ENCODE measurements around the gene AGRN. TPM values are rescaled to one million over a fixed set of nuclear protein-coding genes. Genes with fewer than 3 reads are reported as not detected.
"Not testable (repeated sequence)": the region's sequence is repeated elsewhere in the genome, so short reads cannot be mapped to it uniquely, and the experiment has no call there.

The AGRN gene
- total and polyA plus RNA-seq, 4 experiments from 2014 or later, result 1.2 to 1.4 TPM; not detected in 2

DNA sequence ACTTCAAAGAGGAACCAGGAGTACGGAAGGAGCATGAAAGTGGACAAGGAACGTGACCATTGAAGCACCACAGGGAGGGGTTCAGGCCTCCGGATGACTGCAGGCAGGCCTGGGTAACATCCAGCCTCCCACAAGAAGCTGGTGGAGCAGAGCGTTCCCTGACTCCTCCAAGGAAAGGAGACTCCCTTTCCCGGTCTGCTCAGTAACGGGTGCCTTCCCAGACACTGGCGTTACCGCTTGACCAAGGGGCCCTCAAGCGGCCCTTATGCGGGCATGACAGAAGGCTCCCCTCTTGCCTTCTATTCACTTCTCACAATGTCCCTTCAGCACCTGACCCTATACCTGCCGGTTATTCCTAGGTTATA lies 46.0 kb downstream of the AGRN start:
- H3K9me3 ChIP-seq (ENCODE audit: control insufficient read depth in 1 of 2, low read length in 2 of 2); intact Hi-C loops (cut with micrococcal nuclease); H3K27ac ChIP-seq (ENCODE audit: low read depth, low read length); DNase-seq; H3K9me3 Mint-ChIP-seq; H3K4me3 Mint-ChIP-seq; H3K4me3 ChIP-seq (ENCODE audit: low read length in 2 of 2); H3K36me3 ChIP-seq (ENCODE audit: insufficient read depth, low read length); H3K36me3 Mint-ChIP-seq: not testable (repeated sequence)
- Mint-ChIP-seq H3K27ac (peak overlapping the region in 2 of 7 donors; percentile 36 to 75), H3K4me1 (peaks cover 0 to 11% (median 3%) of the 10 kb centered on the region in 4 donors), H3K27me3 (peaks cover 2 to 11% of the 10 kb centered on the region in 2 donors)
- Histone ChIP-seq H3K27me3 (ENCODE audit: insufficient read depth, low read length) (peaks cover 11% of the 10 kb centered on the region), H3K4me1 (ENCODE audit: insufficient read depth, low read length) (peaks cover 22% of the 10 kb centered on the region)
- ChIA-PET CTCF (ENCODE audit: partially characterized antibody) (interaction anchor here (1.1 to 5.0 kb wide), 2 partner anchors 9 to 82 kb away, joined by 3 to 65 read pairs; partner anchors contain the start of gene PERM1), POLR2A (ENCODE audit: partially characterized antibody) (interaction anchor here (0.8 kb wide), 1 partner anchor 47 kb away, joined by 5 read pairs; no protein-coding TSS in a partner anchor)

GRCh38 chr1:1066403-1067283 lies 46.7 kb downstream of the AGRN start:
- peaks cover 0 to 2% (median 0%) of the 10 kb centered on the region in 8 donors for H3K9me3 Mint-ChIP-seq
- Histone ChIP-seq H3K4me1 (ENCODE audit: insufficient read depth, low read length) (peaks cover 22% of the 10 kb centered on the region), H3K36me3 (ENCODE audit: insufficient read depth, low read length) (no peaks in the 10 kb centered on the region), H3K4me3 (ENCODE audit: low read length in 2 of 2) (no peak overlapping the region), H3K9me3 (ENCODE audit: control insufficient read depth in 1 of 2, low read length in 2 of 2) (no peaks in the 10 kb centered on the region), H3K27me3 (ENCODE audit: insufficient read depth, low read length) (peaks cover 5% of the 10 kb centered on the region), H3K27ac (ENCODE audit: low read depth, low read length) (no peak overlapping the region)
- POLR2A ChIA-PET (ENCODE audit: partially characterized antibody), result no interaction called here
- no peak for DNase-seq
- intact Hi-C loops (cut with micrococcal nuclease), result no loop called here
- peak overlapping the region in 4 of 8 donors; percentile 21 to 63 (median 42) for H3K4me3 Mint-ChIP-seq
- CTCF ChIA-PET (ENCODE audit: partially characterized antibody), result interaction anchor here (1.1 to 5.0 kb wide), 2 partner anchors 10 to 83 kb away, joined by 3 to 65 read pairs; partner anchors contain the start of gene PERM1
- peaks cover 0 to 11% (median 3%) of the 10 kb centered on the region in 4 donors for H3K4me1 Mint-ChIP-seq
- peak overlapping the region in 1 of 7 donors; percentile 75 for H3K27ac Mint-ChIP-seq
- H3K27me3 Mint-ChIP-seq, result peaks cover 2 to 5% of the 10 kb centered on the region in 2 donors
- H3K36me3 Mint-ChIP-seq, result no peaks in the 10 kb centered on the region

DNA sequence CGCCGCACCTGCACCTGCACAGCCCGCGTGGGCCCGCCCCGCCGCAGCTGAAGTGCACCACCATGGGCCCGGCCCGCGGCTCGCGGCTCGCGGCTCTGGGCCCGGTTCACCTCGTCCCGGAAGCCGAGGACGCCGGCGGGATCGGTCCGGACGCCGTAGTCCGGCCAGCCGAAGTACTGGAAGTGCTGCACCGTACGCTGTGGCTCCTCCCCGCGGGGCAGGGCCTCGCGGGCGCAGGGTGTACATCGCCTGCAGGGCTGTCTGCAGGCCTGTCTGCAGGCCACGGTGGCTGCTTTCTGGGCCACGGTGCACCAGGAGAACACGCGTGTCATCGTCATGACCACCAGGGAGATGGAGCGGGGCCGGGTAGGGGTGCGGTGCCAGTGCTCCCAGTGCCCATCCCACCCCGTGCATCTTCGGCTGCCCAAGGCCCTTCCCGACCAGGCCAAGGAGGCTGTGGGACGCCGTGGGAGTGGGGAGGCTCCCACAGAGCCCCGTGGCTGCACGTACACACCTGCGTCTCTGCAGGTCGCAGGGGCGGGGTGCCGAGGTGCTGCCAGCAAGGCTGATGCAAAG lies 47.5 kb downstream of the AGRN start:
- H3K27me3 ChIP-seq (ENCODE audit: insufficient read depth, low read length), result peaks cover 3% of the 10 kb centered on the region
- POLR2A ChIA-PET (ENCODE audit: partially characterized antibody), result interaction anchor here (1.2 to 1.5 kb wide), 2 partner anchors 34 to 54 kb away, joined by 3 to 9 read pairs; partner anchors contain the start of gene ISG15
- Mint-ChIP-seq H3K36me3 (no peaks in the 10 kb centered on the region), H3K9me3 (peaks cover 0 to 2% (median 0%) of the 10 kb centered on the region in 8 donors), H3K27ac (no peak overlapping the region), H3K4me1 (peaks cover 0 to 11% (median 3%) of the 10 kb centered on the region in 4 donors), H3K4me3 (no peak overlapping the region), H3K27me3 (peaks cover 2 to 4% of the 10 kb centered on the region in 2 donors)
- intact Hi-C loops (cut with micrococcal nuclease), result no loop called here
- DNase-seq, result no peak
- no peak overlapping the region for H3K4me3 ChIP-seq (ENCODE audit: low read length in 2 of 2)
- no peaks in the 10 kb centered on the region for H3K36me3 ChIP-seq (ENCODE audit: insufficient read depth, low read length)
- H3K9me3 ChIP-seq (ENCODE audit: control insufficient read depth in 1 of 2, low read length in 2 of 2), result no peaks in the 10 kb centered on the region
- CTCF ChIA-PET (ENCODE audit: partially characterized antibody), result no interaction called here
- no peak overlapping the region for H3K27ac ChIP-seq (ENCODE audit: low read depth, low read length)
- peaks cover 22% of the 10 kb centered on the region for H3K4me1 ChIP-seq (ENCODE audit: insufficient read depth, low read length)

- H3K9me3 ChIP-seq (ENCODE audit: control insufficient read depth in 1 of 2, low read length in 2 of 2), result no peaks in the 10 kb centered on the region
- no peak for DNase-seq
- H3K27me3 ChIP-seq (ENCODE audit: insufficient read depth, low read length), result no peaks in the 10 kb centered on the region
- H3K27ac ChIP-seq (ENCODE audit: low read depth, low read length), result no peak overlapping the region
- H3K36me3 ChIP-seq (ENCODE audit: insufficient read depth, low read length), result no peaks in the 10 kb centered on the region
- peak overlapping the region in 7 of 8 donors; percentile 5 to 77 (median 65) for H3K4me3 Mint-ChIP-seq
- peak overlapping the region in 1 of 2 donors; percentile 70 for H3K4me3 ChIP-seq (ENCODE audit: low read length in 2 of 2)
- CTCF ChIA-PET (ENCODE audit: partially characterized antibody), result interaction anchor here (1.0 kb wide), 1 partner anchor 66 kb away, joined by 3 read pairs; no protein-coding TSS in a partner anchor
- intact Hi-C loops (cut with micrococcal nuclease), result no loop called here
- peaks cover 0 to 11% (median 3%) of the 10 kb centered on the region in 4 donors for H3K4me1 Mint-ChIP-seq
- POLR2A ChIA-PET (ENCODE audit: partially characterized antibody), result interaction anchor here (0.7 to 1.5 kb wide), 5 partner anchors 27 to 109 kb away, joined by 3 to 9 read pairs (median 3); partner anchors contain the start of genes ISG15, NOC2L and PLEKHN1
- no peaks in the 10 kb centered on the region for H3K36me3 Mint-ChIP-seq
- H3K27ac Mint-ChIP-seq, result peak overlapping the region in 3 of 7 donors; percentile 19 to 70 (median 62)
- H3K9me3 Mint-ChIP-seq, result peaks cover 0 to 2% (median 0%) of the 10 kb centered on the region in 8 donors
- H3K27me3 Mint-ChIP-seq, result peaks cover 2 to 9% of the 10 kb centered on the region in 2 donors
- H3K4me1 ChIP-seq (ENCODE audit: insufficient read depth, low read length), result peaks cover 22% of the 10 kb centered on the region
Observed at GRCh38 chr1:1067860-1068516, 48.1 kb downstream of the AGRN start.

DNA sequence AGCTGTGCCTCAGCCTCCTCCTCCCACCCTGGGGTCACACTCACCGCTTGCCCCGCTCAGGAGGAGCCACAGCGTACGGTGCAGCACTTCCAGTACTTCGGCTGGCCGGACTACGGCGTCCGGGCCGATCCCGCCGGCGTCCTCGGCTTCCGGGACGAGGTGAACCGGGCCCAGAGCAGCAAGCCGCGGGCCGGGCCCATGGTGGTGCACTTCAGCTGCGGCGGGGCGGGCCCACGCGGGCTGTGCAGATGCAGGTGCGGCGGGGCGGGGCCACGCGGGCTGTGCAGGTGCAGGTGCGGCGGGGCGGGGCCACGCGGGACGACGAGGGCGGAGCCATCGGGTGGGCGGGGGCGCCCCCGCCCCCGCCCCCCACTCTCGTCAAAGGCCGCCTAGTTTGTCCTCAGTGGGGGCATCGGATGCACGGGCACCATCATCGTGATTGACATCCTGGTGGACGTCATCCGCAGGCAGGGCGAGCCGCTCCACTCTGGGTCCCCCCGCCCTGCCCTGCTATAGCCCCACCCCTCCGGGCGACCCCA lies 48.7 kb downstream of the AGRN start:
- ChIA-PET POLR2A (ENCODE audit: partially characterized antibody) (interaction anchor here (0.7 to 1.5 kb wide), 5 partner anchors 28 to 109 kb away, joined by 3 to 9 read pairs (median 3); partner anchors contain the start of genes ISG15, NOC2L and PLEKHN1), CTCF (ENCODE audit: partially characterized antibody) (interaction anchor here (1.0 kb wide), 1 partner anchor 66 kb away, joined by 3 read pairs; no protein-coding TSS in a partner anchor)
- peaks cover 18% of the 10 kb centered on the region for H3K4me1 ChIP-seq (ENCODE audit: insufficient read depth, low read length)
- peak overlapping the region; percentile 51 for H3K27ac ChIP-seq (ENCODE audit: low read depth, low read length)
- Mint-ChIP-seq H3K27me3 (peaks cover 2 to 9% of the 10 kb centered on the region in 2 donors), H3K27ac (peak overlapping the region in 3 of 7 donors; percentile 36 to 70 (median 62)), H3K4me3 (peak overlapping the region; percentile 39 to 81 (median 72)), H3K36me3 (no peaks in the 10 kb centered on the region), H3K9me3 (peaks cover 0 to 2% (median 0%) of the 10 kb centered on the region in 8 donors), H3K4me1 (peaks cover 0 to 11% (median 3%) of the 10 kb centered on the region in 4 donors)
- H3K4me3 ChIP-seq (ENCODE audit: low read length in 2 of 2), result peak overlapping the region in 1 of 2 donors; percentile 70
- no peaks in the 10 kb centered on the region for H3K36me3 ChIP-seq (ENCODE audit: insufficient read depth, low read length)
- intact Hi-C loops (cut with micrococcal nuclease), result loop anchor here (1.0 kb wide), 3 partner anchors 9 to 239 kb away; partner anchors contain the start of genes ACAP3 and C1orf159
- peak; percentile 51 to 78 (median 66) for DNase-seq
- no peaks in the 10 kb centered on the region for H3K27me3 ChIP-seq (ENCODE audit: insufficient read depth, low read length)
- no peaks in the 10 kb centered on the region for H3K9me3 ChIP-seq (ENCODE audit: control insufficient read depth in 1 of 2, low read length in 2 of 2)

DNA sequence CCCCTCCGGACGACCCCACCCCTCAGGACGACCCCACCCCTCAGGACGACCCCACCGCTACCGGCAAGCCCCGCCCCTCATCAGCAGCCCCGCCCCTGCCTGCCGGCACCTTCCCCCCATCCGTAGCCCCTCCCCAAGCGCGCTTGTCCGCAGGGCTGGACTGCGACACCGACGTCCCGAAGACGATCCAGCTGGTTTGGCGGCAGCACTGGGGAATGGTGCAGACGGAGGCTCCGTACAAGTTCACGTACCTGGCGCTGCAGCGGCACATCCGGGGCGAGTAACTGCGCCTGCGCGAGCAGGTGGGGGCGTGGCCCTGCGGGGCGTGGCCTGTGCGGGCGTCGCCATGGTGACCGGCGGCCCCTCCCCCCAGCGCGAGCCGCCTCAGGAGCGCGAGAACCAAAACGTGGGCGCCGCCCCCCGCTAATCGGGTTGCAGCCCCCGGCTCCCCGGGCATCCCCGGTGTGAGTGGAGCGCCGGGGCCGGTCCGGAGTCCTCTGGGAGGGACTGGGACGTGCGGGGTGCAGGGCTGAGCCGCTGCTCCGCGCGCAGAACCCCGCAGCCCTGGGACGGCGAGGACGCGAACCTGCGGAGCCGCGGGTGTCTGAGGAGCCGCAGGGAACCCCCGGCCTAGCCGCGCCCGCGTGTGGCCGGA lies 49.3 kb downstream of the AGRN start:
- Mint-ChIP-seq H3K27ac (peak overlapping the region in 4 of 7 donors; percentile 42 to 88 (median 64)), H3K4me3 (peak overlapping the region; percentile 63 to 88 (median 74)), H3K36me3 (no peaks in the 10 kb centered on the region), H3K9me3 (peaks cover 0 to 2% (median 0%) of the 10 kb centered on the region in 8 donors), H3K4me1 (peaks cover 0 to 8% (median 2%) of the 10 kb centered on the region in 4 donors), H3K27me3 (peaks cover 2 to 7% of the 10 kb centered on the region in 2 donors)
- Histone ChIP-seq H3K9me3 (ENCODE audit: control insufficient read depth in 1 of 2, low read length in 2 of 2) (no peaks in the 10 kb centered on the region), H3K4me3 (ENCODE audit: low read length in 2 of 2) (peak overlapping the region in 1 of 2 donors; percentile 70), H3K36me3 (ENCODE audit: insufficient read depth, low read length) (no peaks in the 10 kb centered on the region), H3K4me1 (ENCODE audit: insufficient read depth, low read length) (peaks cover 12% of the 10 kb centered on the region), H3K27ac (ENCODE audit: low read depth, low read length) (peak overlapping the region; percentile 51), H3K27me3 (ENCODE audit: insufficient read depth, low read length) (no peaks in the 10 kb centered on the region)
- CTCF ChIA-PET (ENCODE audit: partially characterized antibody), result interaction anchor here (1.0 kb wide), 1 partner anchor 67 kb away, joined by 3 read pairs; no protein-coding TSS in a partner anchor
- intact Hi-C loops (cut with micrococcal nuclease), result loop anchor here (1.0 kb wide), 3 partner anchors 10 to 238 kb away; partner anchors contain the start of genes ACAP3 and C1orf159
- POLR2A ChIA-PET (ENCODE audit: partially characterized antibody), result interaction anchor here (1.2 to 1.5 kb wide), 3 partner anchors 56 to 103 kb away, joined by 3 to 9 read pairs (median 3); partner anchors contain the start of genes ISG15 and PLEKHN1
- DNase-seq, result peak; percentile 87 to 92 (median 88)
